ENCODE measurements around the gene TRIM68.

GRCh38 chr11:4576880-4577279 is 31.2 kb downstream of the TRIM68 start:
- no peak for TF ChIP-seq POLR2A (IDR thresholded peaks at IDR 0.05)
- TF ChIP-seq CTCF (IDR thresholded peaks at IDR 0.05), result no peak
- no peak for TF ChIP-seq EP300 (IDR thresholded peaks at IDR 0.05)

All from ovary (tissue), 3 donors.